GM18519 (cell line): ENCODE data around the gene GRP.
"Not testable (repeated sequence)": the region's sequence is repeated elsewhere in the genome, so short reads cannot be mapped to it uniquely, and the experiment has no call there.

ENCODE experiments used
- ATAC-seq: cut with Tn5 transposase; IDR thresholded peaks from one replicate; pipeline ENCODE4 v1.9.1; 2021; ENCODE audit warnings: mild to moderate bottlenecking, moderate library complexity; ENCODE audit not compliant: unreplicated experiment, low FRiP score

GRP gene

DNA sequence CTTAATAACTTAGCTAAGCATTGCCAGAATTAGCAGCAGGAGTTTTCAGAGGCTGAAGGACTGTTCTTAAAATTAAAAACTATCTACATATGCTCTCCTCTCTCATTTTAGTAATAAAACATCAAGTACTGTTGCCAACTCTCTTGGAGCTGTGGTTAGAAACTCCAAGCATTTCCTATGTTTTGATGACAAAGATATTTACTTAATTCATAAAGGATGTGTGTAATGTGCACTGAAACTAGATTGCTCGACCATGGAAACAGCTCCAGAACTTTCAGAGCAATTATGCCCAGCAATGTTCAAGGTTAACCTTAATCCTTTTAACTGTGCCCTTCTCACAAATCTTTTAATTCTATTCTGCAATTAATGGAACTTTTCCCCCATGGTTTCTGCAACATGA, 8.4 kb downstream of the GRP start:
- ATAC-seq: no peak

DNA sequence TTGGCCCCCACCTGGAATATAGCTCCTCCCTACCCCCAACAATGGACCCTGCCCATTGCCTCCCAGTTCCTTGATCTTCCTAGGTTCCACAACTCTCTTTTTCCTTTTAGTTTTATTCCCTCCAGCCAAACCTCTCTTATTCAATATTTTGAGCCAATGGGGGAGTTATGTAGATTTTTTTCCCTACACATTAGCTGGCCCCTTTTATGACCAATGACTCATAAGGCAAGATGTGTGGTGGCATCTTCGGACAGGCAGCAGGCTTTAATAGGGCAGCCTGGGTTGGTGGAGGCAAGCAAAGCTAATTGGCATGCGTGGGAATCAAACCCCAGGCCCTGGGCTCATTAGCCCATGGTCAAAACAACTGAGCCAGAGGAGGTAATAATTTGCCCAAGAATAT, 9.2 kb downstream of the GRP start:
- no peak for ATAC-seq

DNA sequence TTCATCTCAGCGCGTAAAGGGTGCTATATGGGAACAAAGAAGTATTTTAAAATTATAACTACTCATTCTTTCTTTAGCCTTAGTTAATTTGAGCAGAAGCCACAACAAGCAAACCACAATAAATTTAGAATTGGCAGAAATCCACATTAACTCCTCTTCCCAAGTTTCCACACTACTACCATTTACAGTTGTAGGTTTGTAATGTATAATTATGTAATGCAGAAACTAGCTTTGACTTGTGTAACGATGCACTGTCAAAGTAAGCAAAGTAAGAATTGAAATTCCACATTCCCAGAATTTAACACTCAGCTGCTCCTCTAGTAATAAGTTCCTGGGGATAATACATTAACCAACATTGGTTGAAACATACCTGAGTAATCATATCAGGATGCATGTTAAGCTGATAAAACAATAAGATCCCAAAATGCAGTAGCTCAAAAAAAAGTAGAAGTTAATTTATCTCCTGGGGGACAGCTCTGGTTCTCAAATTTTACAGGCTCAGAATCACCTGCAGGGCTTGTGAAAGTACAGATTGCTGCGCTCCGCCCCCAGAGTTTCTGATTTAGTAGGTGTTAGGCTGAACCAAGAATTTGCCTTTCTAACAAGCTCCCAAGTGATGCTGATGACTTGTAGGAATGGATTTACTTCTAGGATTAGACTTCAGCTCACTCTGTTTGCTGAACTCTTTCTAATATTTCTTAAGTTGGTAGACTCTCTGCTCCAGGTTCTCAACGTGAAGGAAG, 9.9 kb downstream of the GRP start:
- no peak for ATAC-seq

DNA sequence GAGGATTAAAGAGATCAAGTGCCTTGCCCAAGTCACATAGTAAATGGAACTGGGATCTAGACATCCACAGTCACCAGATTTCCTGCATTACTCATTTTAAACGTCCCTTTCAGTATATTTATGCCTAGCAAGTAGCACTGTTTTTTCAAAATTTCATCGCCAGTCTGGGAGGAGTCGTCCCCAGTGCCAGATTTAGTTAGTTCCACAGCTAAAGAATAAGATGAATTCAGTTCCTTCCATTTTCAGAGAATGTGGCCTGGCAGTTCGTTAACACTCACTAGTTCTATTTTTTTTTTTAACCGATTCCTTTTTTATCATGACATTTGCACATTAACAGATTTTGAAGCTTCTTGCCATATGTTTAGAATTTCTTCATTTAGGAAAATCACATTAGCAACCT, 11.2 kb downstream of the GRP start:
- ATAC-seq: no peak

- ATAC-seq: no peak
These were observed 11.9 kb downstream of the GRP start for GRCh38 chr18:59231877-59232276.

GRCh38 chr18:59232309-59233016, 12.5 kb downstream of the GRP start:
- ATAC-seq: no peak

GRCh38 chr18:59233017-59233410, 13.1 kb downstream of the GRP start:
- ATAC-seq: no peak

GRCh38 chr18:59238385-59238784, 18.4 kb downstream of the GRP start:
- no peak for ATAC-seq

DNA sequence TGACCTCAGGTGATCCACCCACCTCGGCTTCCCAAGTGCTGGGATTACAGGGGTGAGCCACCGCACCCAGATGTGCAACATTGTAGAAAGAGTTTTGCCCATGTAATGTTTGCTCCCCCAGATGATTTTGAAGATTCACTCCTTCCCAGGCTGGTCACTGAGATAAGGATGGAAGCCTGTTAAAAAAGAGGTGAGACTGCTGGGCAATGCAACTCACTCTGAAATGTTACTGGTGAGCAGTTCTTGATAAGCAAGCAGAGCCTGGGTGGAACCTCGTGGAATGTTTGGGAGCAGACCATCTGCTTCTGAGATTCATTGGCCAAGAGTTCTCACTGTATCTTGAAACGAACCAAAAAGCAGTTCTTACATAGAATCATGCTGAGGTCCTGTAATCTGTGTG, 19.7 kb downstream of the GRP start:
- ATAC-seq: no peak

DNA sequence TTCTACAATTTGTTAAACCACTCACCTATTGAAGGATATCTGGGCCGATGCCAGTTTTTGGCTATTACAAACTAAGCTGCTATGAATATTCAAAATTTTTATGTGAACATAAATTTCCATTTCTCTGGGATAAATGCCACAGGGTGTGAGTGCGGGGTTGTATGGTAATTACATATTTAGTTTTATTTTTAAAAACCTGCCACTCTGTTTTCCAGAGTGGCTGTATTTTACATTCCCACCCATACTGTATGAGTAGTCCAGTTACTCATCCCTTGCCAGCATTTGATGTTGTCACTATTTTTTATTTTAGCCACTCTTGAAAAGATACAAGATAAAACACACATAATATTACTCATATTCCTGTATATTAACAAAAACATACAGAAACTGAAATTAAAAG, 22.9 kb downstream of the GRP start:
- ATAC-seq: no peak

DNA sequence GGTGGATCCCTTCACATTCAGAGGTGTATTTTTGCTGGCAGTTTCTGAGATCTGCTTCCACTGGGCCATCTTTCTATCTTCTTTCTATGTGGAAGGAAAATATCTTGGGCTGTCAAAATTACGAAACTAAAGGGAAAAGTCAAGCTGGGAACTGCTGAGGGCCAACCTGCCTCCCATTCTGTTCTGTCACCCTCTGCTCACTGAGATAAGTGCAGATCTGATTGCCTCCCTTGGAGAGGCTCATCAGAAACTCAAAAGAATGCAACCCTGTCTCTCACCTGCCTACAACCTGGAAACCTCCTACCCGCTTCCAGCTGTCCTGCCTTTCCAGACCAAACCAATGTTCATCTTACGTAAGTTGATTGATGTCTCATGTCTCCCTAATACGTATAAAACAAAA, 26.8 kb downstream of the GRP start:
- ATAC-seq: no peak

DNA sequence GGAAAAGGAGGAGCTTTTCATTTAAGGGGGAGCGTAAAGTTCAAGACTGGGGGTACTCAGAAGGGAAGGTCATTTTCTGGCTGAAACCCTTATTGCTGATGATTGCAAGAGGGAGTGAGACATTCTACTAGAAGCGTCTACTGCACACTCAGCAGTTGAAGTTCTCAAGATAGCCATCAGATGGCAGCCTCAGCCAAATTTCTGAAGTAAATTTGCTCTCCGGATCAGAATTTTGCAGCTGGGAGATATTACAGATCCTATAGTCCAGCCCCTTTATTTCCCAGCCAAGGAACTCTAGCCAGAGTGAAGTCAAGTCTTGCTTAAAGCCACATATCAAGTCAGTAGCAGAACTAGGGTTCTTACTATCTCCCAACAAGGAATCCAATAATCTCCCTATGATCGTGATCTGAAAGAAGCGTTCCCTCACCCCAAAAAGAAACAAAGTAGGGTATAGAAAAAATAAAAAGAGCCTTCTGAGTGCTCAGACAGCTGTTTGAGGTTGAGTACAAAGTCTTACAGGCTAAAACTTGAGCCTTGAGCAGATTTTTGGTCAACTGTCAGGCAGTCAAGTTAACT, 29.3 kb downstream of the GRP start:
- ATAC-seq: no peak

GRCh38 chr18:59255491-59255890, 35.5 kb downstream of the GRP start:
- not testable (repeated sequence) for ATAC-seq

GRCh38 chr18:59261842-59262241, 41.9 kb downstream of the GRP start:
- not testable (repeated sequence) for ATAC-seq

GRCh38 chr18:59262243-59262642, 42.3 kb downstream of the GRP start:
- ATAC-seq: not testable (repeated sequence)

- no peak for ATAC-seq
These were observed 43.7 kb downstream of the GRP start for GRCh38 chr18:59263661-59264060.

GRCh38 chr18:59264121-59264571, 44.2 kb downstream of the GRP start:
- ATAC-seq: no peak

DNA sequence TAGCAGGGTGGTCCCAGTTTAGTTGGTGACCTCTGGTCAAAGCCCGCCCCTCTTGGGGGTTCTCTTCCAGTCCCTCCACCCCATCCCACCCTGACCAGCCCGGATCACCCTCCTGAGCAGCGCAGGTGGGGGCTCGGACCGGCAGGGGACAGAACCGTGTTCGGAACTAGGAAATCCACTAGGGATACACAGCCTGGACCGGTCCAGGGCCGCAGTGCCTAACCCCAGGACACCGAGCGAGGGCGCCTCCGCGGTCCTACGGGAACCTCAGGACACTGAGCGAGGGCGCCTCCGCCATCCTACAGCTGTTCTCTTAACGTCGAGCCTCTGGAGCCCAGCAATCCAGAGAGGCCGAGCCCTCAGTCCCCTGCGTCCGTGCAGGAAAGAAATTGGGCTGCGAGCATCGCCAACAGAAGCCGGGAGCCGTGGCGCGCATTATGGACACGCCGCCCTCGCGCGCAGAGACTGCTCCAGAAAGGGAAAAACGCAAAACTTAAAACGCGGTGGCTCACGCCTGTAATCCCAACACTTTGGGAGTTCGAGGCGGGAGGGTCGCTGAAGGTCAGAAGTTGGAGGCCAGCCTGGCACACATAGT, 44.8 kb downstream of the GRP start:
- no peak for ATAC-seq

- ATAC-seq: no peak
These were observed 45.5 kb downstream of the GRP start for GRCh38 chr18:59265246-59265973.

DNA sequence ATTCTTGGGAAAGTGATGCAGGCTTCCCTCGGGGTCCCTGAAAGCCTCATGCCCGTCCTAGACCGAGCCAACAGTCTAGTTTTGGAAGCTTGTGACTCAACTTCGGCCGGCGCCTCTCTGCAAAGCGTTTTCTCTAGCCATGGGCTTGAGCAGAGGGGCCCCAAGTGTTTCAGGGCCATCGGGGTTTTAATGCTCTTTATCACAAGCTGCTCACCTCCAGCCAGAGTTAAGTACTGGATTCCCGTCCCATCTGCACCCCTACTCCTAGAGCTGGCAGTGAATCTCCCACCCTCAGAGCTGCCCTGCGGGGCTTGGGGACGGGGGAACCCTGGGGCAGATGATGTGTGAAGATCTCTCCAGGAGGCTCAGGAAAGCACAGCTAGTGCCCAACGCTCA, 46.0 kb downstream of the GRP start:
- ATAC-seq: no peak

DNA sequence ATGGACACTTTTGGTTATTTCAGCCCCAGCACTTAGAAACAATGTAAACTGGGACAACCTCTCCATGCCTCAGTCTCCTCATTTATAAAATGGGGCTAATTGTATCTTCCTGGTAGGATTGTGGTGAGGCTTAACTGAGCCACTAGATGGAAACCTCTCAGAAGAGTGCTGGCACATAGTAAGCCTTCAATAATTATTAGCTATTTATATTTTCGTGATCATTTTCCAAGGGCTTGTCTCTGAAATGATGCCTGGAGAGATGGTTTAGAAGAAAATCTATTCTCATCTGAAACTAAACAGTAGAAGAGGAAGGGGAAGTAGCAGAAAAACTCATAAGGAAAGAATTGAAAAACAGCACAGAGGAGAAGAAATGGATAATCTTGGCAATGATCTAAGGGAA, 46.5 kb downstream of the GRP start:
- no peak for ATAC-seq
